Measurements from ENCODE around the gene CD200. TPM values are rescaled to one million over a fixed set of nuclear protein-coding genes. Genes with fewer than 3 reads are reported as not detected.

CD200 gene
- total and polyA plus RNA-seq, 2 experiments from 2014 or later, result 51.9 to 65.0 TPM

DNA sequence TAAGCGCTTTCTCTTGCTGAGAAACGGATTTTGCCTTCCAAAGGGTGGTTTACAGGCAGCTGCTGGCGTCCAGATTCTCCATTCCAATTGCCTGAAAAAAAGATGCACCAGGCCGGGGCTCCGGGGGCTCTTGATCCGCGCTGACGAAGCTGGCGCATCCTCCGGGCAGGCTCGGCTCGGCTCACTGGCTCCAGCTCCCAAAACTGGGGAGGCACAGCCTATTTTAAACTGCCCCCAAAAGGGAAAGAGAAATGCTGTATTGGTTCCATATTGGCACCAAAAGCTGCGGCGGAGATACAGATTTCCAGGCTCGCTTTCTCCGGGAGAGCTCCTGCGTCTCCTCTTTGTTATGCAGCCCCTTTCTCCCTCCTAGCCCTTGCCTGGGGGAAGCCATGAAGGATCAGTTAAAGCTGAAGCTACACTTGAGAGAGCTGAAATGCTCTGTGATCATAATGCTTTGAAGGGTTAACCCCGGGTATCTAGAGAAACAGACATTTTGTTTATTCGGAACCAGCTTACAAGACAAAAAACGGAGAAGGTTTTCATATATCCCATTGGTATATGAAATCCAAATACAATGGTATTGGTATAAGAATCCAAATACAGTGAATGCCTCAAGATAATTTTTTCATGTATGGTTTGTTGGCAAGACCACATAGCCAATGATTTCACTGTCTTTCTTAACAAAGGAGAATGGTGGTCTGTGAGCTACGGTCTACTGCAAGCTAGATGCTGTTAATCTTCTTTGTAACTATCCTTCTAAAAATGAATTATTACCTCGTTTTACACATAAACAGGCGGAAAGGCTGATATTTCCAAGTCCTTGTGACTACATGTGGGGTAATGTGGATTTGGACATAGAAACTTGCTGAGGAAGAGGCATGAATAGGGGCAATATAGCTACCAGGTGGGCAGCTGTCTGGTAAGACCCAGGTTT lies 693 bp downstream of the CD200 start:
- no peaks in the 10 kb centered on the region for H3K36me3 ChIP-seq (ENCODE audit: insufficient read depth)
- peak; percentile 13 for TF ChIP-seq POLR2AphosphoS5 (IDR thresholded peaks at IDR 0.05; ENCODE audit: low read depth)
- 0 out of 2 replicates have a peak, but pooled peaks have one; percentile 6 for TF ChIP-seq ZNF462 (CRISPR knock-in tag; IDR thresholded peaks at IDR 0.05)
- TF ChIP-seq EZH2 (IDR thresholded peaks at IDR 0.05; ENCODE audit: low read depth, unreplicated experiment), result no peak
- no peaks in the 10 kb centered on the region for H3K9me2 ChIP-seq (ENCODE audit: insufficient read depth)
- no peaks in the 10 kb centered on the region for H3F3A ChIP-seq (replicated peaks; ENCODE audit: low read depth)
- no peak overlapping the region for H2AFZ ChIP-seq
- ATAC-seq, result peak; percentile 92
- H3K4me3 ChIP-seq, result peak overlapping the region; percentile 78
- Mint-ChIP-seq H3K27me3 (ENCODE audit: insufficient read depth, low read depth, poor library complexity) (peaks cover 16% of the 10 kb centered on the region), H3K27ac (peak overlapping the region; percentile 95), H3K36me3 (ENCODE audit: low read depth) (peaks cover 36% of the 10 kb centered on the region), H3K4me3 (peak overlapping the region; percentile 87), H3K9me3 (peaks cover 3% of the 10 kb centered on the region; the same call in 2 of the 3 replicates), H3K4me1 (peaks cover 43% of the 10 kb centered on the region)
- H3K4me2 ChIP-seq, result peak overlapping the region; percentile 84
- peak overlapping the region; percentile 98 for H3K27ac ChIP-seq (ENCODE audit: low read depth)
- H3K27me3 ChIP-seq (ENCODE audit: insufficient read depth), result no peaks in the 10 kb centered on the region
- H3K4me1 ChIP-seq (ENCODE audit: insufficient read depth), result peaks cover 43% of the 10 kb centered on the region
- no peaks in the 10 kb centered on the region for H4K20me1 ChIP-seq (replicated peaks; ENCODE audit: insufficient read depth)
- DNase-seq (ENCODE audit: low spot score), result peak; percentile 87
- H3K79me2 ChIP-seq (replicated peaks; ENCODE audit: insufficient read depth), result peaks cover 79% of the 10 kb centered on the region
